Activated CD4-positive, alpha-beta memory T cell treated with anti-CD3 and anti-CD28 coated beads, Interleukin-2, amount 10 ng/mL, durations not matched to agents 7 days and 5 days (primary cell): ENCODE measurements around the gene LITAFD. TPM values are rescaled to one million over a fixed set of nuclear protein-coding genes. Genes with fewer than 3 reads are reported as not detected.

Source experiments
- CTCF ChIA-PET: fragments of 350-600 bp; sonication (Branson Sonifier 250); formaldehyde crosslinking; loops from one replicate; lab custom pipeline; 2021; ENCODE audit warnings: antibody characterized with exemption, inconsistent platforms; lab: Charles Lee
- POLR2A ChIA-PET: fragments of 350-600 bp; sonication (Branson Sonifier 250); formaldehyde crosslinking; loops from one replicate; lab custom pipeline; 2021; ENCODE audit warnings: antibody characterized with exemption; lab: Charles Lee
- DNase-seq: peaks from one replicate; pipeline ENCODE4 v3.0.0-alpha.2; 2020
- H3K27ac Mint-ChIP-seq: one replicate; pipeline ENCODE4 v1.8.0; 2021; ENCODE audit warnings: mild to moderate bottlenecking, mixed read lengths
- H3K27me3 Mint-ChIP-seq: one replicate; pipeline ENCODE4 v1.8.0; 2021; ENCODE audit warnings: mixed read lengths
- H3K36me3 Mint-ChIP-seq: one replicate; pipeline ENCODE4 v1.8.0; 2021; ENCODE audit warnings: low read depth, mixed read lengths
- H3K4me1 Mint-ChIP-seq: one replicate; pipeline ENCODE4 v1.8.0; 2021; ENCODE audit warnings: mixed read lengths
- H3K4me3 Mint-ChIP-seq: one replicate; pipeline ENCODE4 v1.8.0; 2021; ENCODE audit warnings: mild to moderate bottlenecking, mixed read lengths
- H3K9me3 Mint-ChIP-seq: one replicate; pipeline ENCODE4 v1.8.0; 2021; ENCODE audit warnings: mixed read lengths
- total RNA-seq, 2 experiments: library from RNA; stranded (reverse); gene quantifications; one replicate each; pipeline ENCODE4 v1.2.3, GENCODE V29; 2021

Gene LITAFD
- total RNA-seq, 2 experiments from 2014 or later: not detected

- no peaks in the 10 kb centered on the region for H3K9me3 Mint-ChIP-seq
- ChIA-PET CTCF (interaction anchor here (0.8 to 1.5 kb wide), 4 partner anchors 12 to 117 kb away, joined by 3 to 6 read pairs (median 5); no protein-coding TSS in a partner anchor), POLR2A (interaction anchor here (0.9 to 1.9 kb wide), 6 partner anchors 9 to 200 kb away, joined by 3 to 13 read pairs (median 4); partner anchors contain the start of genes CARHSP1, HAPSTR1 and USP7)
- no peak for DNase-seq
- H3K27ac Mint-ChIP-seq: peak overlapping the region; percentile 88
- peaks cover 70% of the 10 kb centered on the region for H3K36me3 Mint-ChIP-seq
- peak overlapping the region; percentile 24 for H3K4me3 Mint-ChIP-seq
- peaks cover 30% of the 10 kb centered on the region for H3K4me1 Mint-ChIP-seq
- H3K27me3 Mint-ChIP-seq: no peaks in the 10 kb centered on the region
These were observed 10.0 kb downstream of the LITAFD start for GRCh38 chr16:8892101-8892575.

- peaks cover 28% of the 10 kb centered on the region for H3K4me1 Mint-ChIP-seq
These were observed 11.3 kb downstream of the LITAFD start for GRCh38 chr16:8893426-8893825.

GRCh38 chr16:8893976-8894690 lies 12.0 kb downstream of the LITAFD start:
- H3K36me3 Mint-ChIP-seq: peaks cover 78% of the 10 kb centered on the region
- ChIA-PET CTCF (interaction anchor here (0.8 to 1.7 kb wide), 3 partner anchors 14 to 25 kb away, joined by 3 to 6 read pairs (median 3); partner anchors contain the start of gene CARHSP1), POLR2A (interaction anchor here (1.0 to 1.9 kb wide), 2 partner anchors 11 to 25 kb away, joined by 3 to 8 read pairs; partner anchors contain the start of gene CARHSP1)

More at GRCh38 chr16:8893426-8893825, 11.3 kb downstream of the LITAFD start:
- peaks cover 74% of the 10 kb centered on the region for H3K36me3 Mint-ChIP-seq
- H3K27me3 Mint-ChIP-seq: no peaks in the 10 kb centered on the region
- H3K4me3 Mint-ChIP-seq: no peak overlapping the region
- POLR2A ChIA-PET: interaction anchor here (1.0 to 1.9 kb wide), 2 partner anchors 10 to 25 kb away, joined by 3 to 8 read pairs; partner anchors contain the start of gene CARHSP1
- no peak for DNase-seq
- H3K9me3 Mint-ChIP-seq: no peaks in the 10 kb centered on the region
- CTCF ChIA-PET: interaction anchor here (0.7 to 0.9 kb wide), 3 partner anchors 12 to 25 kb away, joined by 3 read pairs; partner anchors contain the start of gene CARHSP1
- no peak overlapping the region for H3K27ac Mint-ChIP-seq

GRCh38 chr16:8894736-8895334 lies 12.7 kb downstream of the LITAFD start:
- POLR2A ChIA-PET: interaction anchor here (0.6 kb wide), 1 partner anchor 26 kb away, joined by 3 read pairs; the partner anchor contains the start of gene CARHSP1
- Mint-ChIP-seq H3K4me1 (peaks cover 28% of the 10 kb centered on the region), H3K27ac (no peak overlapping the region), H3K36me3 (peaks cover 85% of the 10 kb centered on the region), H3K27me3 (no peaks in the 10 kb centered on the region), H3K9me3 (no peaks in the 10 kb centered on the region), H3K4me3 (no peak overlapping the region)
- no peak for DNase-seq
- CTCF ChIA-PET: interaction anchor here (0.9 to 1.7 kb wide), 5 partner anchors 12 to 245 kb away, joined by 4 to 6 read pairs (median 4); no protein-coding TSS in a partner anchor

More at GRCh38 chr16:8893976-8894690, 12.0 kb downstream of the LITAFD start:
- peaks cover 28% of the 10 kb centered on the region for H3K4me1 Mint-ChIP-seq
- no peak overlapping the region for H3K27ac Mint-ChIP-seq
- no peaks in the 10 kb centered on the region for H3K27me3 Mint-ChIP-seq
- H3K9me3 Mint-ChIP-seq: no peaks in the 10 kb centered on the region
- no peak overlapping the region for H3K4me3 Mint-ChIP-seq
- DNase-seq: no peak

GRCh38 chr16:8898660-8899318 lies 16.6 kb downstream of the LITAFD start:
- H3K27ac Mint-ChIP-seq: no peak overlapping the region
- no peak for DNase-seq
- ChIA-PET CTCF (interaction anchor here (1.3 to 5.6 kb wide), 5 partner anchors 10 to 110 kb away, joined by 3 to 28 read pairs (median 5); no protein-coding TSS in a partner anchor), POLR2A (interaction anchor here (1.9 kb wide), 1 partner anchor 62 kb away, joined by 4 read pairs; no protein-coding TSS in a partner anchor)
- H3K4me1 Mint-ChIP-seq: no peaks in the 10 kb centered on the region
- H3K36me3 Mint-ChIP-seq: peaks cover 86% of the 10 kb centered on the region
- H3K9me3 Mint-ChIP-seq: no peaks in the 10 kb centered on the region
- no peak overlapping the region for H3K4me3 Mint-ChIP-seq
- no peaks in the 10 kb centered on the region for H3K27me3 Mint-ChIP-seq

GRCh38 chr16:8899709-8900317 lies 17.7 kb downstream of the LITAFD start:
- Mint-ChIP-seq H3K27me3 (no peaks in the 10 kb centered on the region), H3K4me1 (no peaks in the 10 kb centered on the region), H3K27ac (no peak overlapping the region), H3K4me3 (no peak overlapping the region), H3K9me3 (no peaks in the 10 kb centered on the region), H3K36me3 (peaks cover 83% of the 10 kb centered on the region)
- DNase-seq: no peak
- ChIA-PET POLR2A (no interaction called here), CTCF (interaction anchor here (1.7 to 5.6 kb wide), 3 partner anchors 20 to 109 kb away, joined by 4 to 28 read pairs (median 18); no protein-coding TSS in a partner anchor)

GRCh38 chr16:8900343-8900742 lies 18.2 kb downstream of the LITAFD start:
- H3K36me3 Mint-ChIP-seq: peaks cover 83% of the 10 kb centered on the region
- no peaks in the 10 kb centered on the region for H3K9me3 Mint-ChIP-seq
- no peaks in the 10 kb centered on the region for H3K27me3 Mint-ChIP-seq
- CTCF ChIA-PET: interaction anchor here (0.7 to 5.6 kb wide), 5 partner anchors 20 to 327 kb away, joined by 4 to 28 read pairs (median 6); no protein-coding TSS in a partner anchor
- POLR2A ChIA-PET: interaction anchor here (1.0 kb wide), 1 partner anchor 16 kb away, joined by 3 read pairs; no protein-coding TSS in a partner anchor
- no peak for DNase-seq
- H3K27ac Mint-ChIP-seq: no peak overlapping the region
- no peaks in the 10 kb centered on the region for H3K4me1 Mint-ChIP-seq
- H3K4me3 Mint-ChIP-seq: no peak overlapping the region

GRCh38 chr16:8901320-8901861 lies 19.2 kb downstream of the LITAFD start:
- no peaks in the 10 kb centered on the region for H3K9me3 Mint-ChIP-seq
- H3K27me3 Mint-ChIP-seq: no peaks in the 10 kb centered on the region
- POLR2A ChIA-PET: interaction anchor here (1.0 to 1.1 kb wide), 2 partner anchors 9 to 15 kb away, joined by 3 read pairs; no protein-coding TSS in a partner anchor
- H3K27ac Mint-ChIP-seq: no peak overlapping the region
- DNase-seq: no peak
- peaks cover 89% of the 10 kb centered on the region for H3K36me3 Mint-ChIP-seq
- CTCF ChIA-PET: interaction anchor here (1.0 to 5.6 kb wide), 5 partner anchors 21 to 328 kb away, joined by 4 to 28 read pairs (median 6); no protein-coding TSS in a partner anchor
- no peaks in the 10 kb centered on the region for H3K4me1 Mint-ChIP-seq
- H3K4me3 Mint-ChIP-seq: no peak overlapping the region

GRCh38 chr16:8903004-8903403 lies 20.9 kb downstream of the LITAFD start:
- Mint-ChIP-seq H3K4me1 (peaks cover 7% of the 10 kb centered on the region), H3K9me3 (no peaks in the 10 kb centered on the region), H3K27ac (no peak overlapping the region), H3K27me3 (no peaks in the 10 kb centered on the region), H3K4me3 (no peak overlapping the region), H3K36me3 (peaks cover 88% of the 10 kb centered on the region)
- DNase-seq: no peak
- CTCF ChIA-PET: no interaction called here
- POLR2A ChIA-PET: no interaction called here

- peaks cover 18% of the 10 kb centered on the region for H3K4me1 Mint-ChIP-seq
- no peak overlapping the region for H3K27ac Mint-ChIP-seq
- H3K4me3 Mint-ChIP-seq: no peak overlapping the region
- H3K36me3 Mint-ChIP-seq: peaks cover 90% of the 10 kb centered on the region
- ChIA-PET CTCF (interaction anchor here (0.9 kb wide), 1 partner anchor 105 kb away, joined by 3 read pairs; no protein-coding TSS in a partner anchor), POLR2A (no interaction called here)
- DNase-seq: no peak
- no peaks in the 10 kb centered on the region for H3K27me3 Mint-ChIP-seq
- no peaks in the 10 kb centered on the region for H3K9me3 Mint-ChIP-seq
These were observed 21.9 kb downstream of the LITAFD start for GRCh38 chr16:8904018-8904430.

GRCh38 chr16:8905168-8905762 lies 23.1 kb downstream of the LITAFD start:
- DNase-seq: no peak
- Mint-ChIP-seq H3K27me3 (no peaks in the 10 kb centered on the region), H3K27ac (no peak overlapping the region), H3K36me3 (peaks cover 88% of the 10 kb centered on the region), H3K4me1 (peaks cover 25% of the 10 kb centered on the region), H3K4me3 (no peak overlapping the region), H3K9me3 (no peaks in the 10 kb centered on the region)
- POLR2A ChIA-PET: no interaction called here
- CTCF ChIA-PET: interaction anchor here (1.2 to 11.7 kb wide), 5 partner anchors 8 to 103 kb away, joined by 3 to 82 read pairs (median 4); no protein-coding TSS in a partner anchor
